Body of pancreas (tissue), 4 donors: Measurements from ENCODE around the gene NR3C1. TPM values are rescaled to one million over a fixed set of nuclear protein-coding genes. Genes with fewer than 3 reads are reported as not detected.

Experiments used
- ATAC-seq: fragments of 150-250 bp; one replicate; pipeline ENCODE4 v1.9.1; 2016
- DNase-seq, 4 donors: peaks; one replicate each; pipeline ENCODE4 v3.0.0-alpha.2; 2019
- H3K27ac ChIP-seq, 4 donors: fragments of 200-600 bp; sonication (generic); 1 replicate in 3 of 4; 2 replicates in 1 of 4; pipeline versions ENCODE4 v1.5.1 to v1.6.1; 2016 to 2019; ENCODE audit warnings: mild to moderate bottlenecking in 1 of 4, mixed read lengths in 1 of 4, moderate library complexity in 1 of 4
- H3K27me3 ChIP-seq, 2 donors: fragments of 200-600 bp; sonication (generic); one replicate each; pipeline ENCODE4 v1.6.0; 2016; ENCODE audit warnings: mild to moderate bottlenecking in 1 of 2
- H3K36me3 ChIP-seq, 2 donors: fragments of 200-600 bp; sonication (generic); replicated peaks in 1 of 2; 2 replicates each; pipeline ENCODE4 v1.5.1; 2016; ENCODE audit warnings: low read depth in 2 of 2; ENCODE audit not compliant: insufficient read depth in 1 of 2
- H3K4me1 ChIP-seq: fragments of 200-600 bp; sonication (generic); one replicate; pipeline ENCODE4 v1.6.0; 2016
- H3K4me3 ChIP-seq, 2 donors: fragments of 200-600 bp; sonication (generic); 1 replicate in 1 of 2; 2 replicates in 1 of 2; pipeline ENCODE4 v1.5.1; 2016 to 2019
- H3K9me3 ChIP-seq, 3 donors: fragments of 200-600 bp; sonication (generic); 1 replicate in 2 of 3; 2 replicates in 1 of 3; pipeline ENCODE4 v1.5.1; 2016
- POLR2A ChIP-seq, 3 donors: fragments of 450-650 bp; IDR thresholded peaks; one replicate each; pipeline ENCODE4 v1.6.1; 2016; ENCODE audit warnings: antibody characterized with exemption in 3 of 3, mild to moderate bottlenecking in 2 of 3
- whole genome bisulfite sequencing, 2 donors: methylation state at CpG; one replicate each; pipeline ENCODE4 v1.1.5; 2017; 5-methylcytosine and 5-hydroxymethylcytosine counted together
- intact Hi-C: fragments of 100-400 bp; cut with DNase I; formaldehyde crosslinking; loops from one replicate; pipeline ENCODE4 v1.15.1; 2023
- total RNA-seq, 2 donors: library from RNA; depleted of rRNA; stranded (reverse); fragments of >200 nt; gene quantifications; one replicate each; pipeline ENCODE4 v1.1.0, GENCODE V29; 2016
- TF ChIP-seq, protein P1 (sequence below), 7 experiments: fragments of 450-650 bp in 4 of 7; fragments of 200-600 bp in 3 of 7; sonication (generic) in 3 of 7; IDR thresholded peaks; one replicate each; pipeline ENCODE4 v1.5.1; 2016 to 2019; ENCODE audit warnings: antibody characterized with exemption in 7 of 7

Gene NR3C1
- total RNA-seq, 2 donors from 2014 or later, result 18.5 to 25.2 TPM

GRCh38 chr5:143347698-143348344, 55.7 kb downstream of the NR3C1 start:
- TF ChIP-seq, protein P1, sequence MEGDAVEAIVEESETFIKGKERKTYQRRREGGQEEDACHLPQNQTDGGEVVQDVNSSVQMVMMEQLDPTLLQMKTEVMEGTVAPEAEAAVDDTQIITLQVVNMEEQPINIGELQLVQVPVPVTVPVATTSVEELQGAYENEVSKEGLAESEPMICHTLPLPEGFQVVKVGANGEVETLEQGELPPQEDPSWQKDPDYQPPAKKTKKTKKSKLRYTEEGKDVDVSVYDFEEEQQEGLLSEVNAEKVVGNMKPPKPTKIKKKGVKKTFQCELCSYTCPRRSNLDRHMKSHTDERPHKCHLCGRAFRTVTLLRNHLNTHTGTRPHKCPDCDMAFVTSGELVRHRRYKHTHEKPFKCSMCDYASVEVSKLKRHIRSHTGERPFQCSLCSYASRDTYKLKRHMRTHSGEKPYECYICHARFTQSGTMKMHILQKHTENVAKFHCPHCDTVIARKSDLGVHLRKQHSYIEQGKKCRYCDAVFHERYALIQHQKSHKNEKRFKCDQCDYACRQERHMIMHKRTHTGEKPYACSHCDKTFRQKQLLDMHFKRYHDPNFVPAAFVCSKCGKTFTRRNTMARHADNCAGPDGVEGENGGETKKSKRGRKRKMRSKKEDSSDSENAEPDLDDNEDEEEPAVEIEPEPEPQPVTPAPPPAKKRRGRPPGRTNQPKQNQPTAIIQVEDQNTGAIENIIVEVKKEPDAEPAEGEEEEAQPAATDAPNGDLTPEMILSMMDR (IDR thresholded peaks at IDR 0.05), result no peak
- no peak for TF ChIP-seq POLR2A (IDR thresholded peaks at IDR 0.05)
- no peak overlapping the region for H3K27ac ChIP-seq
- 63 to 64% methylated on average over 3 of the region's 3 CpGs for WGBS, 2 donors
- intact Hi-C loops, result no loop called here
- peaks cover 11% of the 10 kb centered on the region for H3K4me1 ChIP-seq
- no peak overlapping the region for H3K4me3 ChIP-seq
- DNase-seq, result no peak
- H3K9me3 ChIP-seq, result no peaks in the 10 kb centered on the region
- no peaks in the 10 kb centered on the region for H3K27me3 ChIP-seq
- H3K36me3 ChIP-seq, result no peaks in the 10 kb centered on the region
- no peak for ATAC-seq

GRCh38 chr5:143347046-143347445, 56.4 kb downstream of the NR3C1 start:
- no peak overlapping the region for H3K4me3 ChIP-seq
- no peak for DNase-seq
- no peak for TF ChIP-seq POLR2A (IDR thresholded peaks at IDR 0.05)
- intact Hi-C loops, result no loop called here
- no peak for ATAC-seq
- no peak overlapping the region for H3K27ac ChIP-seq
- 49 to 65% methylated on average over 1 of the region's 1 CpG for WGBS, 2 donors
- no peaks in the 10 kb centered on the region for H3K36me3 ChIP-seq
- H3K27me3 ChIP-seq, result no peaks in the 10 kb centered on the region
- no peaks in the 10 kb centered on the region for H3K9me3 ChIP-seq
- peaks cover 18% of the 10 kb centered on the region for H3K4me1 ChIP-seq

DNA sequence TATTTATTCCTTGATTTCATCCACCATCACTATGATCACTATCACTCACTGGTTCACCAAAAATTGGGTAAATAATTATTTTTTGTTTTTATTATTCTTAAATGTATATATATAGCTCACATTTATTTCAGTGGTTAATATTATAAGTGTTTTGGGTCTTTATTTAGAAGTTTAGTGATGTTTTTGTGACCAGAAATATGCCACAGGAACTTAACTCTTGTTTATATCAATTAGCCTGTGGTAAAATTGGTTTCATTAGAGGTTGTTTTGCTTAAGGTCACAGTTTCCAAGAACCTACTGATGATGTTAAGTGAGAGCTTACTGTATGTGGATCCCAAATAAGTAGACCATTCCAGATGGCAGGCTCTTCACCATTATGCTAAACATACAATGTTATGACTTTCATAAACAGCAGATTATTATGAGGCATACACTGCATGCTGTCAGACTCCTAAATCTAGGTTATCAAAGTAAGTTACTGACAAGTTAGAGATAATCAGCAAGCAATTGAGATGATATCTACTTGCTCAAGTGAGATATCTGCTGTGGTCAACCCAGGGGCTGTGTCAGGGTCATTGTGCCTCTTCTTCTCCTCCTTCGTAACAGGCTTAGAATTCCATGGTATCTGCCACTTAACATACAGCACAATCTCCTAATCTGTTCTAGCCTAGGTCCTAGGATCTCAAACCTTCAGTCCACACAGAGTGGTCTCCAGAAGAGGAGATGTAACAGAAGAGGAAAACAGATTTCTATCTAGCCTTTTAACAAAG, 57.6 kb downstream of the NR3C1 start:
- Histone ChIP-seq H3K4me3 (no peak overlapping the region), H3K27me3 (no peaks in the 10 kb centered on the region), H3K4me1 (peaks cover 15% of the 10 kb centered on the region), H3K27ac (no peak overlapping the region), H3K36me3 (no peaks in the 10 kb centered on the region), H3K9me3 (no peaks in the 10 kb centered on the region)
- no peak for ATAC-seq
- no peak for TF ChIP-seq POLR2A (IDR thresholded peaks at IDR 0.05)
- TF ChIP-seq, protein P1 (IDR thresholded peaks at IDR 0.05), result no peak
- 93 to 100% methylated on average over 1 of the region's 1 CpG for WGBS, 2 donors
- intact Hi-C loops, result no loop called here
- DNase-seq, result no peak

GRCh38 chr5:143343042-143343441, 60.4 kb downstream of the NR3C1 start:
- TF ChIP-seq POLR2A (IDR thresholded peaks at IDR 0.05), result no peak
- TF ChIP-seq, protein P1 (IDR thresholded peaks at IDR 0.05), result no peak
- H3K27me3 ChIP-seq, result no peaks in the 10 kb centered on the region
- H3K36me3 ChIP-seq, result no peaks in the 10 kb centered on the region
- WGBS, 2 donors, result 54 to 89% methylated on average over 2 of the region's 2 CpGs
- no peak overlapping the region for H3K27ac ChIP-seq
- no peak overlapping the region for H3K4me3 ChIP-seq
- no peaks in the 10 kb centered on the region for H3K9me3 ChIP-seq
- H3K4me1 ChIP-seq, result peaks cover 26% of the 10 kb centered on the region
- ATAC-seq, result no peak
- no peak for DNase-seq
- intact Hi-C loops, result no loop called here

- no peak for DNase-seq
- Histone ChIP-seq H3K36me3 (no peaks in the 10 kb centered on the region), H3K4me1 (peaks cover 30% of the 10 kb centered on the region), H3K9me3 (no peaks in the 10 kb centered on the region), H3K4me3 (no peak overlapping the region), H3K27me3 (no peaks in the 10 kb centered on the region), H3K27ac (no peak overlapping the region)
- intact Hi-C loops, result no loop called here
- no peak for ATAC-seq
- 89 to 90% methylated on average over 5 of the region's 5 CpGs for WGBS, 2 donors
- TF ChIP-seq, protein P1 (IDR thresholded peaks at IDR 0.05), result no peak
- TF ChIP-seq POLR2A (IDR thresholded peaks at IDR 0.05), result no peak
Measured at GRCh38 chr5:143342607-143343006, 60.9 kb downstream of the NR3C1 start.
